HG02571 (cell line): Measurements from ENCODE around the gene PARP11.

Experiments
- ATAC-seq: cut with Tn5 transposase; IDR thresholded peaks from one replicate; pipeline ENCODE4 v1.9.1; 2021; ENCODE audit warnings: mild to moderate bottlenecking, moderate library complexity; ENCODE audit not compliant: unreplicated experiment

Gene PARP11

GRCh38 chr12:3775385-3776035, 97.7 kb downstream of the PARP11 start:
- ATAC-seq: no peak

- ATAC-seq: no peak
Measured at GRCh38 chr12:3772380-3772779, 100.8 kb downstream of the PARP11 start.

GRCh38 chr12:3771853-3772252, 101.3 kb downstream of the PARP11 start:
- no peak for ATAC-seq

- ATAC-seq: no peak
Measured at GRCh38 chr12:3770891-3771290, 102.3 kb downstream of the PARP11 start.

GRCh38 chr12:3768911-3769447, 104.2 kb downstream of the PARP11 start:
- no peak for ATAC-seq

- ATAC-seq: no peak
Measured at GRCh38 chr12:3761116-3761735, 112.0 kb downstream of the PARP11 start.

GRCh38 chr12:3759878-3760277, 113.3 kb downstream of the PARP11 start:
- no peak for ATAC-seq
